ENCODE results near the gene FAM217A. TPM values are rescaled to one million over a fixed set of nuclear protein-coding genes. Genes with fewer than 3 reads are reported as not detected.

The FAM217A gene
- total RNA-seq, 4 donors from 2014 or later, result not detected

DNA sequence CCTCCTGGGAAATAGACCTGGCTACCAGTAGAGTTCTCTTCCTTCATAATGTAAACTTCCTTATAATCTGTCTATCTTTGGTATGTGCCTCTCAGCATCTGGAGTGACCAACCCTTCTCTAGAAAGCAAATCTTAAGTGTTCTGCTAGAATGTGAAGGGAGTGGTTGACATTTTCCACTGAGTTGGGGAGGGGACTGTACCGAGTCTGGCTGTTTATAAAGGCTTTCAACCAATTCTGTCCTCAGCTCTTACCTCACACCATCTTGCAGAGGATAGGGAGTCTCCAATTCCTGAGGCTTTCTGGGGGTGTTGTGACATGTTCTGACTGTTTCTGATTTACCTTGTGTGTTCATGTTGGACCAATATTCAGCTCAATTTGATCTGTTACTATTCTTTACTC, 39.6 kb downstream of the FAM217A start:
- Histone ChIP-seq H3K9me3 (no peaks in the 10 kb centered on the region), H3K27me3 (no peaks in the 10 kb centered on the region), H3K4me3 (no peak overlapping the region), H3K36me3 (peaks cover 0 to 70% (median 0%) of the 10 kb centered on the region in 3 donors), H3K27ac (no peak overlapping the region), H3K4me1 (no peaks in the 10 kb centered on the region)
- no peak for DNase-seq
- TF ChIP-seq POLR2A (IDR thresholded peaks at IDR 0.05) (no peak), CTCF (IDR thresholded peaks at IDR 0.05) (no peak)

DNA sequence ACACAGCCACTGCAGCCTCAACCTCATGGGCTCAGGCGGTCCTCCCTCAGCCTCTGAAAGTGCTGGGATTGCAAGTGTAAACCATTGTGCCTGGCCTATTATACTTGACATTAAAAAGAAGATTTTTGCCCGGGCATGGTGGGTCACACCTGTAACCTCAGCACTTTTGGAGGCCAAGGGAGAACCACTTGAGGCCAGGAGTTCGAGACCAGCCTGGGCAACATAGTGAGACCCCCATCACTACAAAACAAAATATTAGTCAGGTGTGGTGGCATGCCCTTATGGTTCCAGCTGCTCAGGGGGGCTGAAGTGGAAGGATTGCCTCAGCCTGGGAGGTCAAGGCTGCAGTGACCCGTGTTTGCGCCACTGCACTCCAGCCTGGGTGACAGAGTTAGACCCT, 42.4 kb downstream of the FAM217A start:
- TF ChIP-seq CTCF (IDR thresholded peaks at IDR 0.05) (no peak), POLR2A (IDR thresholded peaks at IDR 0.05) (no peak)
- no peaks in the 10 kb centered on the region for H3K27me3 ChIP-seq
- no peaks in the 10 kb centered on the region for H3K4me1 ChIP-seq
- no peaks in the 10 kb centered on the region for H3K9me3 ChIP-seq
- no peak for DNase-seq
- no peak overlapping the region for H3K27ac ChIP-seq
- H3K36me3 ChIP-seq, result peaks cover 0 to 56% (median 0%) of the 10 kb centered on the region in 3 donors
- no peak overlapping the region for H3K4me3 ChIP-seq

DNA sequence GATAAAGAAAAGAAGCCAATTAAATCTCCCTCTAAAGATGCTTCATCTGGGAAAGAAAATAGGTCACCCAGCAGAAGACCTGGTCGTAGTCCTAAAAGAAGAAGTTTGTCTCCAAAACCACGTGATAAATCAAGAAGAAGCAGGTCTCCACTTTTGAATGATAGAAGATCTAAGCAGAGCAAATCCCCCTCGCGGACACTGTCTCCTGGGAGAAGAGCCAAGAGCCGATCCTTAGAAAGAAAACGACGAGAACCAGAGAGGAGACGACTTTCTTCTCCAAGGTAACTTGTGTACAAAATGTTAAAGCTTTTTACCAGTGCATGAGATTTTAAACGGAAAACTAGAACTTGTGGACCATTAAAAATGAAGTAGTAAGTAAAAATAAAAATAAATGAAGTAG, 46.5 kb downstream of the FAM217A start:
- Histone ChIP-seq H3K9me3 (no peaks in the 10 kb centered on the region), H3K27me3 (no peaks in the 10 kb centered on the region), H3K27ac (no peak overlapping the region), H3K4me1 (no peaks in the 10 kb centered on the region), H3K4me3 (no peak overlapping the region), H3K36me3 (peaks cover 0 to 16% (median 0%) of the 10 kb centered on the region in 3 donors)
- DNase-seq, result no peak
- TF ChIP-seq POLR2A (IDR thresholded peaks at IDR 0.05), result no peak
- TF ChIP-seq CTCF (IDR thresholded peaks at IDR 0.05), result no peak

GRCh38 chr6:4031442-4031841, 47.5 kb downstream of the FAM217A start:
- H3K4me1 ChIP-seq, result peaks cover 0 to 5% (median 0%) of the 10 kb centered on the region in 4 donors
- H3K27me3 ChIP-seq, result no peaks in the 10 kb centered on the region
- no peak overlapping the region for H3K27ac ChIP-seq
- TF ChIP-seq POLR2A (IDR thresholded peaks at IDR 0.05) (no peak), CTCF (IDR thresholded peaks at IDR 0.05) (no peak)
- no peak for DNase-seq
- no peak overlapping the region for H3K4me3 ChIP-seq
- no peaks in the 10 kb centered on the region for H3K9me3 ChIP-seq
- H3K36me3 ChIP-seq, result peaks cover 0 to 12% (median 0%) of the 10 kb centered on the region in 3 donors

DNA sequence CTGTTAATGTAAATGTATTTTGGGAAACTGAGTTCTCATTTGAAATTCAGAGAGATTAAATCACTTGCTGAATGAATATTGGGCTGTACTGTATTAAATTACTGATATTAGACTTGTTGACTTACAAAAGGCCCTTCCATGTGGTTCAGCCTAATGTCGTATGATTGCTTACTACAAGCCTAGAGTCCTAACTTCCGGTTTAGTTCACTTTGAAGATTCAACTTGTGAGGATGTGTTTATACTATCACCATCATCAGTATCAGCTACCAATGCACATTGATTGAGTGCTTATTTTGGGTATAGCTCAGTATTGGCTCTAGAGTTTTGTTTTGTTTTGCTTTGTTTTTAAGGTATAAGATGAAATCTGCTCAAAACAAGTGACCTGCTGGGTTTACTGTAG, 48.3 kb downstream of the FAM217A start:
- H3K36me3 ChIP-seq, result peaks cover 0 to 12% (median 0%) of the 10 kb centered on the region in 3 donors
- peaks cover 0 to 5% (median 0%) of the 10 kb centered on the region in 4 donors for H3K4me1 ChIP-seq

More for the DNA sequence above, 48.3 kb downstream of the FAM217A start:
- TF ChIP-seq CTCF (IDR thresholded peaks at IDR 0.05) (no peak), POLR2A (IDR thresholded peaks at IDR 0.05) (no peak)
- no peaks in the 10 kb centered on the region for H3K27me3 ChIP-seq
- H3K4me3 ChIP-seq, result no peak overlapping the region
- no peak overlapping the region for H3K27ac ChIP-seq
- H3K9me3 ChIP-seq, result no peaks in the 10 kb centered on the region
- DNase-seq, result no peak
